Testis (tissue), 2 donors: ENCODE data around the gene ALG8.

ENCODE experiments used
- POLR2A ChIP-seq: fragments of 450-650 bp; IDR thresholded peaks from one replicate; pipeline ENCODE4 v1.6.1; 2017; ENCODE audit warnings: antibody characterized with exemption, mild to moderate bottlenecking, moderate library complexity
- TF ChIP-seq, protein P1 (sequence below), 3 experiments: fragments of 450-650 bp in 2 of 3; fragments of 200-600 bp in 1 of 3; sonication (generic) in 1 of 3; IDR thresholded peaks; one replicate each; pipeline ENCODE4 v1.5.1; 2016 to 2019; ENCODE audit warnings: antibody characterized with exemption in 3 of 3, mild to moderate bottlenecking in 2 of 3, moderate library complexity in 1 of 3

DNA sequence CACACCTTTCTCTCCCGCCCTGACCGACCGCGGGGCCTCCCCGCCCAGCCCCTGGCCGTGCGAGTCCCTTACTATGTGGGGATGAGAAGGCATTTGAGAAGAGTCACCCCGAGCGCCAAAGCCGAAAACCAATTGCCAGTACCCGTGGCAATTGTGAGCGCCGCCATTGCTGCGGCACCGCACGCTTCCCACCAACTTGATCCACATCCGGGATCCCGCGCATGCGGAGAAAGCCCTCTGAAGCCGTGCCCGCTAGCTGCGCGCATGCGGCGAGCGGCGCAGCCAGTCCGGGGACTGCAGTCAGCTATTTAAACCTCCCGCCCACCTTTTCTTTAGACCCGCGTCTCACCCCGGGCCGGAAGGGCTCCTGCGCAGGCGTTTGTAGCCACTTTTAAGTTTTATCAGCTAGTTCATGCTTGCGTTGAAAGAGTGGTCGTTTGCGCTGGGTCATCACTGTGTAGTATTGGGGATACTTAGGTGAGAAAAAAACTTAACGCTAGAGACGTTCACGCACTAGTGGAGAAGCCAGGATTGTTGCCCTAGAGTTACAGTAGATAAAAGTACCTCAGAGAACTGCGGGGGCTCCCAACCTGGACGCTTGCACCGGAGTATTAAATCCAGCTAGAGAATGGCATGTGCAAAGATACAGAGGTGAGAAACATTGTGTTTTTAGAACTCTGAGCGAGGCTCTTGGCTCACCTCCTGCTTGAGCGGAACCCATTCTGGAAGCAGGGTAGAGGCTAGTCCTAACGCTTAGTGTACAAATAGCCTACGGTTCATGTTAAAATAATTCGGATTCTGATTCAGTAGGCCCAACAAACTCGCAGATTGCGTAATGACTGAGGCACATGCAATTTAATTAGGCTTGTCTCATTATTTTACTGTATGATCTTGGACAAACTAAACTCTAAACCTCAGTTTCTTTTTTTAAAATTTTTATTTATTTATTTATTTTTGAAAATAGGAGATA is at the start of gene ALG8:
- TF ChIP-seq, protein P1, sequence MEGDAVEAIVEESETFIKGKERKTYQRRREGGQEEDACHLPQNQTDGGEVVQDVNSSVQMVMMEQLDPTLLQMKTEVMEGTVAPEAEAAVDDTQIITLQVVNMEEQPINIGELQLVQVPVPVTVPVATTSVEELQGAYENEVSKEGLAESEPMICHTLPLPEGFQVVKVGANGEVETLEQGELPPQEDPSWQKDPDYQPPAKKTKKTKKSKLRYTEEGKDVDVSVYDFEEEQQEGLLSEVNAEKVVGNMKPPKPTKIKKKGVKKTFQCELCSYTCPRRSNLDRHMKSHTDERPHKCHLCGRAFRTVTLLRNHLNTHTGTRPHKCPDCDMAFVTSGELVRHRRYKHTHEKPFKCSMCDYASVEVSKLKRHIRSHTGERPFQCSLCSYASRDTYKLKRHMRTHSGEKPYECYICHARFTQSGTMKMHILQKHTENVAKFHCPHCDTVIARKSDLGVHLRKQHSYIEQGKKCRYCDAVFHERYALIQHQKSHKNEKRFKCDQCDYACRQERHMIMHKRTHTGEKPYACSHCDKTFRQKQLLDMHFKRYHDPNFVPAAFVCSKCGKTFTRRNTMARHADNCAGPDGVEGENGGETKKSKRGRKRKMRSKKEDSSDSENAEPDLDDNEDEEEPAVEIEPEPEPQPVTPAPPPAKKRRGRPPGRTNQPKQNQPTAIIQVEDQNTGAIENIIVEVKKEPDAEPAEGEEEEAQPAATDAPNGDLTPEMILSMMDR (IDR thresholded peaks at IDR 0.05): no peak
- TF ChIP-seq POLR2A: no peak
